HG03565 (cell line): Measurements from ENCODE around the gene RHOH.

Source experiments
- ATAC-seq: cut with Tn5 transposase; IDR thresholded peaks from one replicate; pipeline ENCODE4 v1.9.1; 2021; ENCODE audit warnings: mild to moderate bottlenecking, moderate library complexity; ENCODE audit not compliant: unreplicated experiment

Gene RHOH

GRCh38 chr4:40232610-40233009, 35.8 kb downstream of the RHOH start:
- no peak for ATAC-seq

- ATAC-seq = no peak
Measured at GRCh38 chr4:40233227-40233626, 36.4 kb downstream of the RHOH start.

GRCh38 chr4:40234519-40235039, 37.7 kb downstream of the RHOH start:
- ATAC-seq = no peak

- no peak for ATAC-seq
Measured at GRCh38 chr4:40238008-40238699, 41.3 kb downstream of the RHOH start.

GRCh38 chr4:40238700-40239548, 42.1 kb downstream of the RHOH start:
- ATAC-seq = no peak

- ATAC-seq = no peak
Measured at GRCh38 chr4:40240040-40240653, 43.3 kb downstream of the RHOH start.

GRCh38 chr4:40241026-40241425, 44.2 kb downstream of the RHOH start:
- ATAC-seq = no peak

GRCh38 chr4:40241941-40242340, 45.1 kb downstream of the RHOH start:
- ATAC-seq = no peak

GRCh38 chr4:40243386-40243948, 46.6 kb downstream of the RHOH start:
- no peak for ATAC-seq

GRCh38 chr4:40244606-40245005, 47.8 kb downstream of the RHOH start:
- ATAC-seq = no peak

GRCh38 chr4:40245550-40245949, 48.7 kb downstream of the RHOH start:
- ATAC-seq = no peak

GRCh38 chr4:40246011-40246900, 49.4 kb downstream of the RHOH start:
- no peak for ATAC-seq

GRCh38 chr4:40246938-40247337, 50.1 kb downstream of the RHOH start:
- ATAC-seq = no peak

- no peak for ATAC-seq
Measured at GRCh38 chr4:40247350-40247749, 50.5 kb downstream of the RHOH start.

- ATAC-seq = no peak
Measured at GRCh38 chr4:40251366-40251765, 54.5 kb downstream of the RHOH start.

GRCh38 chr4:40253906-40254305, 57.1 kb downstream of the RHOH start:
- ATAC-seq = no peak

- ATAC-seq = no peak
Measured at GRCh38 chr4:40254608-40255392, 58.0 kb downstream of the RHOH start.

- ATAC-seq = no peak
Measured at GRCh38 chr4:40255393-40256281, 58.8 kb downstream of the RHOH start.

GRCh38 chr4:40256329-40256728, 59.5 kb downstream of the RHOH start:
- ATAC-seq = no peak
